HG02885 (cell line): Measurements from ENCODE around the gene CACNA1B.

Experiments
- ATAC-seq: cut with Tn5 transposase; IDR thresholded peaks from one replicate; pipeline ENCODE4 v1.9.1; 2021; ENCODE audit warnings: mild to moderate bottlenecking; ENCODE audit not compliant: unreplicated experiment, poor library complexity

CACNA1B gene

DNA sequence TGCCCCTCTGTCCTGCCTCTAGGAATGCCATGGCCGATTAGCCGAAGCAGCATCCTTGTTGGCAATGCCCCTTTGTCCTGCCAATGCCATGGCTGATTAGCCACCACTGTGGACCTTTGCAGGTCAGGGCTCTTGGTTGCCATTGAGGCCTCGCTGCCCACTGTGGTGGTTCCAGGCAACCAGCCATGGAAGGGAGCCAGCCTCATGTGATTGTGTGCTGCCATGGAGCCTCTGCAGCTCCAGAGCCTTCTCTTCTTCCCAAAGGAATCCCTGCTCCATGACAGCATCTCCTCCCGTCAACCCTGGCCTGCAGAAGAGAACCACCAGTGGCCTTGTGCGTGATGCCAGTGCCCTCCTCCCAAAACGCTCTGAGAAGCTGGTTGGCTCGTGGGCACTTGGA lies 187.0 kb downstream of the CACNA1B start:
- ATAC-seq: no peak

DNA sequence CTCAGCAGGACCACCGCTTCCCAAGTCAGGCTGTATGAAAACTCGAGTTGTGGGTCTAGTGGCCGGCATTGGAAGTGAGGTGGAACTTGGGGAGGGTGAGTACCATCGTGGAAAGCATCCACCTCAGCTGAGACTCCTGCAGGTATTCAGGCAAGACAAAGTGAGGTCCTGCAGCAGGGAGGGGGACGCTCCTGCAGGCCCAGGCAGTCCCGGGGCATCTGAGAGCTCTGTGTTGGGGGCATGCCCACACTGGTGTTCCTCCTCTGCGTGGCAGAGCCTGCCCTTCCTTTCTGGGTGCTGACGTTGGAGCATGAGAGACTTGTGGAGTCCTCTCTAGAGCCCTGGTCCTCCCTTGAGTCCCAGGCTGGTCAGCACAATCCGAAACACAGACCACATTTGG lies 187.7 kb downstream of the CACNA1B start:
- ATAC-seq: no peak

DNA sequence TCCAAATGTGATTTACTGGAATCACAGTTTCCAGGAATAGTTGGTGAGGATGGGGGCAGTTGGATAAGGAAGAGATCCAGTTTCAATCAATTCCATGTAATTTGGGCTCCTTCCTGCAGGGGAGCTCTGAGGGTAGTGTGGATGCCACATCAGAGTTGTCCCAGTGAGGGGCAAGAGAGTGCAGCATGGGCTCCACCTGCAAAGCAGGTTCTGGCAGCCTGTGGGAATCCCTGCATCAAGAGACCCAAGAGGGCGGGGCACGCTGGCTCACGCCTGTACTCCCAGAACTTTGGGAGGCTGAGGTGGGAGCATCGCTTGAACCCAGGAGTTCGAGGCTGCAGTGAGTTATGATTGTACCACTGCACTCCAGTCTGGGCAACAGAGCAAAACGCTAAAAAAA lies 188.5 kb downstream of the CACNA1B start:
- ATAC-seq: no peak

DNA sequence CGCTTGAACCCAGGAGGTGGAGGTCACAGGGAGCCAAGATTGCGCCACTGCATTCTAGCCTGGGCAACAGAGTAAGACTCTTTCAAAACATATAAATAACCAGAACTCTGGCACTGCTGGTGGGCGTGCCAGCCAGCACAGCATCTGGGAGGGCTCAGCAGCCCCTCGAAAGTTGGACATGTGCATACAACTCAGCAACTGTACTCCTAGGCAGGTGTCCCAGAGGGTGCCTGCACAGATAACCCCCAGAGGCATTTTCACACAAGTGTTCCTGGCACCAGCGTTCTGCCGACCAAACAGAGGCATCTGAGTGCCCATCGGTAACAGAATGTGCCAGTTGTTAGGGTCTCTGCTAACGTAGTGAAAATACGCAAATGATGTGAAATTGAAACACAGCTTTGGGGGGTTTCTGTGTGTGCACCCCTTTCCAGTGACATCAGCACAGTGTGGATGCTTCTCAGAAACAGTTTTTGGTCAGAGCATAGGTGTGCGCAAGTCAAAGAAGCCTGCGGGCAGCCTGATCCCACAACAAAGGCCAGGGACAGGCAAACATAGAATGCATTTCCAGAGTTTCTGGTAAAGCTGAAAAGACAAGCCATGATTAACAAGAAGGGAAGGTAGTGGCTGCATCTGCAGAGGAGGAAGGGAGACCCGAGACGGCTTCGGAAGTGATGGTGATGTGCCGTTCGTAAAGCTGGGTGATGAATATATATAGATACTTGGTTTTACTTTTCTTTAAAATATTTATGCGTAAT lies 190.2 kb downstream of the CACNA1B start:
- no peak for ATAC-seq

DNA sequence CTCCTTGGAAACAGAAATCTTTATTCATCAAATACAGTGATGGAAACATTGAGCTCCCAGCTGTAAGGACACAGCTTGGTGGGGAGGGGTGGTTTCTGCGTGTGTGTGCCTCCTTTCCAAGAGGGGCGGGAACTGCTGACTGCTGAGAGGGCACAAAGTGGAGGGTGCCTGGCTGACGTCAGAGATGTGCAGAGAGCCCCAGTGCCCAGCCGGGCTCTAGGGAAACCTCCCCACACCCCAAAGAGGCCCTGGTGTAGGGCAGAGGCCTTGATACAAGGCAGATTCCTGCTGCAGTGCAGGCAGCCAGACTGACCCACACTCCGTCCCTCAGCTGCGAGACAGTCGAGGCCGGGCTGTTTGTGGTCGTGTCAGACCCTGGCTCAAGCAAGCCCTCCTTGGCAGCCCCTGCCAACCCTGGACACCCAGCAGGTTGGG lies 191.0 kb downstream of the CACNA1B start:
- ATAC-seq: no peak

DNA sequence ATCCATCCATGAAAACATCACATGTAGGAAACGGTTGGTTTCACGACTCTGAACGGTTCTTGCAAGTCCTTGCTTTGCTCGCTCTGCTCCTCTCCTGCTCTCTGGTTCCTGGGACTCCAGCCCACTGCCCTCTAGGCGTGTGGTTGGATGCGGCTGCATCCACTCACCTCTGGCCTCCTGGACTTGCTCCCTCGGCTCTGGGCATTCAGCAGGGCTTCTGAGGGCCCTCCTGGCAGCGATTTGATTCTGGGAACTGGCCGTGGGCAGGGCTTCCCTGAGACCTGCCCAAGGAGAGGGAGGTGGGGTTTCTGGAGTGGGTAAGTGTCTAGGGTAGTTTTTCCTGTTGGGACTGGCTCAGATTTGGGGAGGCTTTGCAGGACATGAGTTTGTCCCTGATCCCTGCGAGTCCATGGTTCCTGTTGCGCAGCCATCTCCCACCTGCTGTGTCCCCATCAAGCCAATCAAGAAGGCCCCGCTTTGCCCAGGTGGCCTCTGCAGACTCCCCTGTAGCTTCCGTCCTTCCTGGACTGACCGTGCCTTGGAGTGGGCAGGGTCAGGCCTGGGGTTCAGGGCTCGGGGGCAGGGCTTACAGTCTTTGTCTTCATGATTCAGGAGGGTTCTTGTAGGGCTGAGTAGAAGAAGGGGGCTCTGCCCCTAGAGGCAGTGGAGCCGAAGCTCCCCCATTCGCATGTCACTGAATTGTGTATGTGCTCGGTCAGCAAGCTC lies 192.3 kb downstream of the CACNA1B start:
- ATAC-seq: no peak

DNA sequence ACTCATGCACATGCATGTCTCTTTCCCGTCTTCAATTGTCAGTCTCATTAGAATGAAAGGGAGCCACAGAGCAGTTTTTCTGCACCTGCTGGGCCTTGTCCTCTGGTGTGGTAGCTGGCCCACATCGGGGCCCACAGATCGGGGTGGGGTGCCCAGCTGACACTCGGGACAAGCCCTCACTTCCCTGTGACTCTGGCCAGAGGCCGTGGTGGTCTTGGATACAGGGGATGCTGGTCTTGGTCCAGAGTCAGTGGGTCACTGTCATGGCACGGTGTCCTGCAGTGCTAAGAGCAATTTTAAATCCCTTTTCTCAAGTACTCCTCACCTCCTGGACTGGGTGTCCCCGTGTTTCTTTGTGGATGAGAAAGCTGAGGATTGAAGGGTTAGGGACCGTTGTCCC lies 193.2 kb downstream of the CACNA1B start:
- ATAC-seq: no peak

DNA sequence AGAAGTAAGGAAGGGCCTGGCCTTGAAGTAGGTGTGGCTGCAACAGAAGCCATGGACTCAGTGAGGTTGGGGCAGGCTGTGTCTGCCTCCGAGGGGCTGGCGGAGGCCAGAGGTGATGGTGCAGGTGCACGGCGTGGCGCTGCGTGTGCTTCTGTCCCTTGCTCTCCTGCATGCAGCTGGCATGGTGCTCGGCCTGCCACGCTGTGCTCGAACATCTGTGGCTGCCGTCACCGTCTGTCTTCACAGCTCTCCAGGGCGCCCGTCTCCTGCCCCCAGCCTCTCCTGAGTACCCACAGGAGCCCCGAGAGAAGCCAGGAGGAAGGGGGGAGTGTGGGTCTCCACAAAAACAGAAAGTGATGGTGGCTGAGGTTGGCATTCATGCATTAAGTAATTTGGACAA lies 193.7 kb downstream of the CACNA1B start:
- ATAC-seq: no peak

DNA sequence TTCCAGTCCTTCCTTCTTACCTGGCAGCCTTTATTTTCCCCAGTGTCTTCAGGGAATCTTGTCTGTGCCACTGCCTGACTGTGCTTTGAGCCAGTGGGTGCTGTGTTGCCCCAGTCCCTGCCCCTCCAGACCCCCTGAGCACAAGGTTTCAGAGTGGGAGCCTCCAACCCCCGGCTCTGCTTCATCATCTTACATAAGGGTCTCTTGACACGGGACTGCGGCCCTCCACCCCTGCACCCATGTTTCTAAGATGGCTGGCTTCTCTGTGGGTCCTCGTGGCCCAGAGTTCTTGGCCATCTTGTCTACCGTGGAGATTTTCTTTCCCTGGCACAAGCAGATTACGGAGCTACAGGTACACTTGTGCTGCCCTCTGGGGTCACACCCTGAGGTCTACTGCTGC lies 194.1 kb downstream of the CACNA1B start:
- no peak for ATAC-seq

DNA sequence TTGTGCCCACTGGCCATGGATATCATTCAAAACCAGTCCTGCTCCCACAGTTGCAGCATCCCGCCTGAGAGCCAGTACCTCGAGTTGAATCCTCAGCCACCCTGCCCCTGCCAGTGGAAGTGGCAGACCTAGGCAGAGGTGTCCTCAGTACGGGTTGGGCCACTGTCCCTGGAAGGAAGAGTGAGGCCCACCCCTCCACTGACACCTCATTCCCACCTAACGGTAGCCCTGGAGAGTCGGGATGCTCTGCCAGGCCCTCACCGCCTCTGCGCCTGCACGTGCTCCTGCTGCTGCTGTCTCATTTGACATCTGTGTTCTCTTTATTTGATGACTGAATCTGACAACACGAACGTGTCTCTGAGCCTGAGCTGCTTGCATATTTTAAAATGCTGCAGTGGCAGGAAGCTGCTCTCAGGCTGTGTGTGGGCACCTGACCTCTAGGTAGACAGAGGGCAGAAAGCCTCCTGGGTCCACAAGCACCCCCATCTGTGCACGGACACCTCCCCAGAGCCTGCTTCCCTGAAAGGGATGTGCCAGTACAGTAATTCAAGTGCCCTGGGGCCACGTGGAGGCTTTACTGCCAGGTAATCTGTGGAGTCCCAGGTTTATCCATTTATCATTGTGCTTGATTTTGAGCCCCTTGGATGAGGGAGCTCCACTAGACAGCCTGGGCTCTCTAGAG lies 194.7 kb downstream of the CACNA1B start:
- no peak for ATAC-seq

DNA sequence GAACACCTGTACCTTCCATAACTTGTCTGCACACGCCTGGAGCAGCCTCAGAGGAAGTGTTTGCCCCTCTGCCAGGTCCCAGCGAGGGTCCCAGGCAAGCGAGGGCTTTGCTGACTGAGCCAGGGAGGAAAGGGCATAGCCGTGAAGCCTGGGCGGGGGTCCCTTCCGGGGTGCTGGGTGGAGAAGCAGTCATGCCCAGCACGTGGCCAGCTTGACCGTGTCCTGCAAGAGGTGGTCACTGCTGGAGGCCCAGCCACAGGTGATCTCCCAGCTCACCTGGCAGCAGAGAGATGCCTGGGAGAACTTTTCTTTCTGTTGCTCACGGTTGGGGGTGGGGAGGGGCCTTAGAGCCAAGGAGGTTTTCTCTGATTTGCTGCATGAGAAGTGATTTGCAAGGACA lies 195.3 kb downstream of the CACNA1B start:
- no peak for ATAC-seq

DNA sequence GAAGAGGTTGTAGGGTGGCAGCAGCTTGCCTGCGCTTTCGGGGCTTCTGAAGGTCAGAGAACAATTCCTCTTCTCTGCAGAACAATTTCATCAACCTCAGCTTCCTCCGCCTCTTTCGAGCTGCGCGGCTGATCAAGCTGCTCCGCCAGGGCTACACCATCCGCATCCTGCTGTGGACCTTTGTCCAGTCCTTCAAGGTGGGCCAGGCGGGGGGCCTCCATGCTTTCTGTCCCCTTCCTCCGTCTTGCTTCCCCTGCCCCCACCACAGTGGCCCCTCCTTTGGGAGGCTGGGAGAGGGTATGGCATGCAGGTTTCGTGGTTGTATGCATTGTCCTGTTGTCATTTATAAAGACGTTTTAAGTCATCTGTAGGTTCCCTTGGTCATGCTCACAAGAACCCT lies 195.8 kb downstream of the CACNA1B start:
- no peak for ATAC-seq

DNA sequence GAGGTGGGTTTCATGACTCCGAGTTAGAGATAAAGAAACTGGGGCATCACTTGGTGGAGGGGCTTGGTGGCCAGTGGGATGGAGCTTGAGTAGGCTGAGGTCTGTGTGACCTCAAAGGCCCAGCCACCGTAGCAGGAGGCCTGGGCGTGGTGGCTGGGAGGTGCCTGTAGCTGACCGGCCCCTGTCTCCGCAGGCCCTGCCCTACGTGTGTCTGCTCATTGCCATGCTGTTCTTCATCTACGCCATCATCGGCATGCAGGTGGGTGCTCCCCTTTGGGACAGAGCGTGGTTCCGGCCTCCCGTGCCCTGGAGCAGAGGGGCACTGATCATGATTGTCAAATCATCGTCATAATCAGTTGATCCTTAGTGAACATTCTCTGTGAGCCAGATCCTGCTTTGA lies 196.2 kb downstream of the CACNA1B start:
- no peak for ATAC-seq

DNA sequence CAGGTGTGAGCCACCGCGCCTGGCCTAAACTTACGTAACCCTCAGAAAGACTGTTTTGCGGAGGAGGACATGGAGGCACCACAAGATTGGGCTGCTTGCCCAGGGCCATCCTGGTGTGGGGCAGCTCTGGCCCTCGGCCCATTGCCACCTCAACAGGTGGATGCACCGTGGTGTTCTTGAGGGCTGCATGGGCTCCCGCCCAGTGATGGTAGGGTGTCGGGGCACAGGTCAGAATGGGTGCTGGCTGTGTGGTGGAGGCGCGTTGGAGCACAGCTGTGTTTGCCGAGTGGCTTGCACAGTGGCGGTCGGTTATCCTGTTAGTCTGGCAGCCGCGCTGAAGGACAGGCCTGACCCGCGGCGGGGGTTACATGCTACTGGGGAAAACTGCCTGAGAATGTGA lies 196.9 kb downstream of the CACNA1B start:
- no peak for ATAC-seq

DNA sequence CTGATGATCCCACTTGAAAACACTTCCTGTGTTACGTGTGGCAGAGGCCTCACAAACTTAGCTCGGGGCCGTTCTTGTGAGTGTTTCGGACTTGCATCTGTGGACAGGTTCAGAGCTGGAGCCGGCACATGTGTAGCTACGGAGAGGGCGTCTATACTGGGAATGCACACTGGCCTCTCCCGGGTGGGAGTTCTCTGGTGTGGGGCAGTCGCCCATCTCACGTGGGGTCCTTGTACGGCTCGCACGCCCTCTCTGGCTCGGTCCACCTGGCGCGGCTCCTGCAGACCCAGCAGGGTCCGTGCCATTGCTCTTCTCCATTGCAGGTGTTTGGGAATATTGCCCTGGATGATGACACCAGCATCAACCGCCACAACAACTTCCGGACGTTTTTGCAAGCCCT lies 197.9 kb downstream of the CACNA1B start:
- no peak for ATAC-seq

DNA sequence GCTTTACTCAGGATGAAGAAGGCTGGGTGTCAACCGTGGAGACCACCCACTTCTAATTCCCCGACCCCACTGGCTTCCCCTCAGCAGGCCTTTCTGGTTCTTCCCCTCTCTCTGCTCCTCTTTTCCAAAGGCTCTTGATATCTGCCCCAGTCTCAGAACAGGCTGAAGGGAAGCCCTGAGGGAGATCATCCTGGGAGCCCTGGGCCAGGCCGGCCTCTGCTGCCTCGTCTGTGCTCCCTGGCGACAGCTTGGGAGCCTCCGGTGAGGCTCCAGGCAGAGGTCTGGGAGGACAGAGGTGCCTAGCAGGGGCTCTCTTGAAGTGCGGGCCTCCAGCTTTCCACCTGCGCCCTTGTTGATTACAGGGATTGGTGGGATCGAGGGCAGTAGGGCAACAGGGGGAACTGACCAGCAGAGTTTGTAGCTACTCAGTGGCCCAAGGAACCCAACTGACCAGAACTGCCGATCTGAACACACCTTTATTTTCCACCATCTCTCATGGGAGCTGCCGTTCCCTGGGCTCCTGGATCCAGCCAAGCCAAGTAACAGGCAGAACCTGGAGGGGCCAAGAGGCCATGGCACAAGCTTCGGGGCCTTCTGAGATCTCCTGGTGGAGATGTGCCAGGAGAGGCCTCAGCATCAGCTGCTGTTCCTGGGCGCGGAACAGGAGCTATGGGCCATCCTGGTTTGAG lies 198.5 kb downstream of the CACNA1B start:
- ATAC-seq: no peak

DNA sequence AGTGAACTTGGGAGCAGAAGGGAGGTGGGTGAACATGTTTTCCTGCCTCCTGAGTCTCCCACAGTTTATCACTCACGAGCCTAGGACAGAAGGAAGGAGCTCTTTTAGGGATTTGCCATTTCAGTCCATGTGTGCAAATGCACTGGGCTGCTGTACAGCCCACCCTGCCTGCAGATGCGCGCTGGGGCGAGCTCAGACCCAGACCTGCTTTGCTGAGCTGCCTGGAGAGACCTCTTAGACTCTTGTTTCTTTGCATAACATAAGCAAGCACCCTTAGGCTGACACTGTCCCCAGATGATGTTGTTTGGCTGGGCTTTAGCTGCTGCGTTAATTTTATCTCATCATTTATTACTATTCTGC lies 199.0 kb downstream of the CACNA1B start:
- ATAC-seq: no peak

DNA sequence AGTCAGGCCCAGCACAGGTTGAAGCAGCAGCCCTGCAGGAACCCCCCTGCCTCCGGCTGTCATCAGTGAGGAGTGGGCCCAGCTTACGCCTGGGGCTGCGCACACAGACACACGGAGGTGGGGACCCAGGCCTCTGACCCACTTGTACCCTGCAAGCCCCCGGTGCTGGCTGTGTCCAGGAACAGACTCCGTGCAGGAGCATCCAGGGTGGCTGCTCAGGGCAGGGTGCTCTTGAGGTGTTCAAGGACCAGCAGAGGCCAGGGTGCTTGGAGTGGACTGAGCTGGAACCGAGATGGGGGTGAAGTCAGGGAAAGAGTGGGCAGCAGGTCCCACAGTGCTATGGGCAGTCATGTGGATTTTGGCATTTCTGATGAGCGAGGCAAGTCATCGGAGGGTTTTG lies 199.5 kb downstream of the CACNA1B start:
- no peak for ATAC-seq

DNA sequence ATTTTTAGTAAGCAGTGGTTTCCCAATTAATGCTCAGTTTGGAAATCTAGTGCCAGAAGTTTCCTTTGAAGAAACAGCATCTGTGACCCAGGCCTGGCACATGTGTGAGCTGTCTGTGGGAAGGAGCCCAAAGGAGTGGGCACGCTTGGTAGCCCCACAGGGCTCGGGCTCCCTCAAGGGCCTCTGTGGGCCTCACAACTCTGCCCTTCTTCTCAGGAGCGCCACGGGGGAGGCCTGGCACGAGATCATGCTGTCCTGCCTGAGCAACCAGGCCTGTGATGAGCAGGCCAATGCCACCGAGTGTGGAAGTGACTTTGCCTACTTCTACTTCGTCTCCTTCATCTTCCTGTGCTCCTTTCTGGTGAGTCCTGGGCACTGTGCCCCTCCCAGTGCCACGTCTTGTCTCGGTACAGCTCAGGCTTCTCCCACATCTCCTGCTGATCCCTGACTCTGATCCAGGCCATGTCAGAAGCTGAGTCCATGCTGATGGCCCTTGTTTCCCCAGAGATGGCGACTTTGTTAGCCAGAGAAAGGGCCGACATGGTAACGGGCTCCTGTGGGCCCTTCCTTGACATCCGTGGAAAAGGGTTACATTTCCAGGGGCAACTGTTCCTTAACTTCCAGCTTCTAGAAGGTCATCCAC lies 200.4 kb downstream of the CACNA1B start:
- ATAC-seq: no peak

DNA sequence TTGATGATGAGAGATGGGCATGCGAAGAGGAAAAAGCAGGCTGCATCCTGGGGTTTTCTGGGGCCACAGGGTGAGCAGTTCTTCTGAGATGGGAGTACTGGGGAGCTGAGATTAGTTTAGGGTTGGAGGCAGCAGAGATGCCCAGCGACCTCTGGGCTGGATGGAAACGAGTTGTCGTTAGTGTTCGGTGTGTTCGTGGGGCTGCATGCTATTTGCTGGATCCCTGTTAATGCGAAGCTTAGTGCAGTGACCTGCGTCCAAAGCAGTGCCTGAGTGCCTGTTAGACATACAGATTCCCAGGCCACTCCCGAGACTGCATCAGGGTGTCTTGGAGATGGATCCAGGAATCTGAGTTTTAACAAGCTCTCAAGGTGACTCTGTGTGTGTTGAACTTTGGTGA lies 201.3 kb downstream of the CACNA1B start:
- no peak for ATAC-seq
